GM21786 (cell line): ENCODE results near the gene ZNF76.

Experiments used
- ATAC-seq: cut with Tn5 transposase; IDR thresholded peaks from one replicate; pipeline ENCODE4 v1.9.1; 2021; ENCODE audit not compliant: unreplicated experiment

The ZNF76 gene

GRCh38 chr6:35259194-35259947 is at the start of gene ZNF76:
Gene ZNF76, plus strand, starts transcription at chr6:35259735. Its CDS starts 21,417 bp downstream, at chr6:35281152.
- peak; percentile 75 for ATAC-seq

DNA sequence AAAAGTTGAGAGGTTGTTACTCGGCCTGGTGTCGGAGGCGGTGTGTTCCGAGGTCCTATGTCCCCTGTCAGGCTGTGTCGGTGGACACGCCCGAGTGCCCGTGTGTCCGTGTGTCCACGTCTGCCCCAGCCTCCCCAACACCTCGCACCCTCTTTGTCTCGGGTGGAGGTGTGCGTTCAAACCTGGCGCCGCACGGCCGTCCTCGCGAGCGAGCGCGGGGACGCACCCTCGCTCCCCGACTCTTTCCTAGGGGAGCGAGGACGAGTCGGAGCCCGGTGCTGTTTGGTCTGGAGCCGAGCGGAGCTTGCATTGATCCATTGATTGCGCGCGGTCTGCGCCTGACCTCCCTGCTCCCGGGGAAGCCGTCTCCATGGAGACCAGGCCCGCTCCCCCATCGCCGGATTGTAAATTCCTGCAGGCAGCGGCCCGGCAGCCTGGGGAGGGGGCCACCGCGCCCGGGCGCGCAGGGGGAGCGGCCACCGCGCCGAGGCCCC is 46.2 kb upstream of the ZNF76 start:
- ATAC-seq = no peak

- ATAC-seq = no peak
These were observed 45.4 kb upstream of the ZNF76 start, which contains the start of gene SCUBE3 for GRCh38 chr6:35213824-35214756. Gene SCUBE3, plus strand, starts transcription at chr6:35213956. Its CDS starts 463 bp downstream, at chr6:35214419.

- no peak for ATAC-seq
These were observed 44.5 kb upstream of the ZNF76 start for GRCh38 chr6:35214869-35215664.

DNA sequence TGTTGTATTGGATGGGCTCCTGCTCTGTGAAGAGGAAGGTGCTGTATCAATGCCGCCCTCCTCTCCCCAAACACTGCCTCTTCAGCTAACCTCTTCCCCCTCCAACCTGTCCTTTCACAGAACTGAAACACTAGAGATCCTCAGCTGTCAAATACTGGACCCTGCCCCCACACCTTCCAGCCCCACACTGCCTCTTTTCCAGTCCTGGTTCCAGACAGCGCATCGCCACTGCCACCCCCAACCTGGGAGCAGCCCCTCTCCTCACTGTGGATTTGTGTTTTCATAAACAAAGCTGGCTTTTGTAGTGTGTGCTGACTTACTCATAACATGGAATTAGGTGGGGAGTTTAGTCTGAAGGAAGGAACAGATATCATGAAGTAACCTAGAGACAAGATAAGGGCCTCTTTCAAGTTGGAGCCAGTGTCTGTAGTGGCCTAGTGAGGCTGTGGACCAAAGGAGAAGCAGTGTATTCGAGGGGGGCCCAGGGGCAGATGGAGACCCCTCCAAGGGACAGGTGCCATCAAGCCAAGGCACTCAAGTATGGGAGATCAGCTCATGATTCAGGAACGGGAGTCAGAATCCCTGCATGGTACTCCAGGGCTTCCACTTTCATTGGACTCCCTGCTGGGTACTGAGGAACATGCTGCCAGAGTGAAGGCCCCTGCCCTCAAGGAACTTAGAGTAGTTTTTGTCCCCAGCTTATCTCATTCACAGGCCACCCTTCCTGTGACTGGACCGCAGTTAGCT is 43.7 kb upstream of the ZNF76 start:
- ATAC-seq = no peak

GRCh38 chr6:35216412-35216732 is 43.2 kb upstream of the ZNF76 start:
- ATAC-seq = no peak

- no peak for ATAC-seq
These were observed 42.4 kb upstream of the ZNF76 start for GRCh38 chr6:35216851-35217811.

- ATAC-seq = no peak
These were observed 41.5 kb upstream of the ZNF76 start for GRCh38 chr6:35218021-35218420.

DNA sequence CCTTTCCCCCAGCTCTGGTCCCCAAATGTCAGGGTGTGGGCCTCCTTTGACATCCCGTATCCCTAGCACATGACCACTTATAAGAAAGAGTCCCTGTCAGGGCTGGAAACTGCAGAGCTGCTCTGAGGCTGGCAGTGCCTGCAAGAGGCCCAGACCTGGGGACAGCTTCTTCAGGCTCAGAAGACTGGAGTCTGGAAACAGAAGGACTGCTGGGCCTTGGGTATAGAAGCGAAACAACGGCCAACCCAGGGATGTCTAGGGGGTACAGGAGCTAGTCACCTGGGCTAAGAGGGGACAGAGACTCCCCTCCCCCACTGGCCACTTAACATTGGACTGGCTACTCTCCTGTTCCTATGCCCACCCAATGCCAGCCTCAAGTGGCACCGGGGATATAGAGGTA is 41.1 kb upstream of the ZNF76 start:
- no peak for ATAC-seq

- no peak for ATAC-seq
These were observed 39.7 kb upstream of the ZNF76 start for GRCh38 chr6:35219683-35220326.

- ATAC-seq = no peak
These were observed 38.8 kb upstream of the ZNF76 start for GRCh38 chr6:35220711-35221110.

- no peak for ATAC-seq
These were observed 36.1 kb upstream of the ZNF76 start for GRCh38 chr6:35223396-35223795.

GRCh38 chr6:35224720-35225119 is 34.8 kb upstream of the ZNF76 start:
- ATAC-seq = no peak

- no peak for ATAC-seq
These were observed 31.1 kb upstream of the ZNF76 start for GRCh38 chr6:35228481-35228880.

DNA sequence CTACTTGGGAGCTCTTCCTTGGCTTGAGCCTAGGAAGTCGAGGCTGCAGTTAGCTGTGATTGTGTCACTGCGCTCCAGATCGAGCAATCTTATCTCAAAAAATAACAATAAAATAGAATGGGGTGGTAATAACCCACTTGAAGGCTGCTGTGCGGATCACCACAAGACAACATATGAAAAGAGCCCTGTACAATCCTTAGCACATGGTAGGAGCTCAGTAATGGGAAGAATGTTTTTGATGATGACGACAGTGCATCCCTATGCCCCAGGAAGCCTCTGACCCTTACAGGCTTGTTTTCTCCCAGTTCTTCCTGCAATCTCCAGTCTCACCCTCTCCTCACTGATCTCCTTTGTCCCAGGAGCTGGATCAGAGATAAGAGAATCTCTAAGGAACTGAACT is 30.2 kb upstream of the ZNF76 start:
- no peak for ATAC-seq

- no peak for ATAC-seq
These were observed 29.0 kb upstream of the ZNF76 start for GRCh38 chr6:35230498-35230897.

- ATAC-seq = no peak
These were observed 28.6 kb upstream of the ZNF76 start for GRCh38 chr6:35230950-35231349.

DNA sequence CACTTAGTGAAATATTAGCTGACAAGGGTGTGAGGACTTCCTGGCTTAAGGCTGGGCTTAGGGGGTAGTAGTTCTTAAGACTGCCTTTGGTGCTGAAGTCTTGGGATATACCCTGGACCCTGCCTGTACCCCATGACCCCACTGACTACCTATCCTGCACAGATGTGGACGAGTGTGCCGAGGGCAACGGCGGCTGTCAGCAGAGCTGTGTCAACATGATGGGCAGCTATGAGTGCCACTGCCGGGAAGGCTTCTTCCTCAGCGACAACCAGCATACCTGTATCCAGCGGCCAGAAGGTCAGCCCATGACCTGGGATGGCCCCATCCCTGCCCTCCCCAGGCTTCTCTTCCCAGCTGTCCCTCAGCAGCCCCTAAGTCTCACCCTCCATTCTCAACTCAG is 28.0 kb upstream of the ZNF76 start:
- ATAC-seq = no peak

- no peak for ATAC-seq
These were observed 24.6 kb upstream of the ZNF76 start for GRCh38 chr6:35234901-35235300.
